ENCODE results near the gene ABCB11.

DNA sequence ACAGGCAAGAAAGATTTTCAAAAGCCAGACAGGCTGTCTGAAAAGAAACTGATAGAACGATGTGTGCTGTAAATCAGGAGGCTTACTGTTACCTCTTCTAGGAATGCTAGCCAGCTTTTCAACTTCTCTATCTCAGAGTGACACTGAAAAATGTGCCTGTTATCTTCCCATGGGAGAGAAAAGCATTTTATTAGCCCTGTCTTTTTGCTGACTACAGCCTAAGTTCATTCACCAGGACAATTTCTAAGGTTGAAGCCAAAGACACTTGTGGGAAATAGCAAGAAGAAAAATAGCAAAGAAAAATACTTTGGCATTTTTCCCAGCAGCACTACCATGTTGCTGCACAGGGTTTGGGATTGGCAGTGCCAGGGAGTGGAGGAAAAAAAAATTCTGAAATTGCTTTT, 34.0 kb downstream of the ABCB11 start:
- TF ChIP-seq, protein P1, sequence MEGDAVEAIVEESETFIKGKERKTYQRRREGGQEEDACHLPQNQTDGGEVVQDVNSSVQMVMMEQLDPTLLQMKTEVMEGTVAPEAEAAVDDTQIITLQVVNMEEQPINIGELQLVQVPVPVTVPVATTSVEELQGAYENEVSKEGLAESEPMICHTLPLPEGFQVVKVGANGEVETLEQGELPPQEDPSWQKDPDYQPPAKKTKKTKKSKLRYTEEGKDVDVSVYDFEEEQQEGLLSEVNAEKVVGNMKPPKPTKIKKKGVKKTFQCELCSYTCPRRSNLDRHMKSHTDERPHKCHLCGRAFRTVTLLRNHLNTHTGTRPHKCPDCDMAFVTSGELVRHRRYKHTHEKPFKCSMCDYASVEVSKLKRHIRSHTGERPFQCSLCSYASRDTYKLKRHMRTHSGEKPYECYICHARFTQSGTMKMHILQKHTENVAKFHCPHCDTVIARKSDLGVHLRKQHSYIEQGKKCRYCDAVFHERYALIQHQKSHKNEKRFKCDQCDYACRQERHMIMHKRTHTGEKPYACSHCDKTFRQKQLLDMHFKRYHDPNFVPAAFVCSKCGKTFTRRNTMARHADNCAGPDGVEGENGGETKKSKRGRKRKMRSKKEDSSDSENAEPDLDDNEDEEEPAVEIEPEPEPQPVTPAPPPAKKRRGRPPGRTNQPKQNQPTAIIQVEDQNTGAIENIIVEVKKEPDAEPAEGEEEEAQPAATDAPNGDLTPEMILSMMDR (IDR thresholded peaks at IDR 0.05), result no peak
- TF ChIP-seq EP300 (IDR thresholded peaks at IDR 0.05) (no peak), POLR2A (IDR thresholded peaks at IDR 0.05; ENCODE audit: low read depth) (no peak), POLR2AphosphoS5 (IDR thresholded peaks at IDR 0.05) (no peak)
